ENCODE data around the gene PARD3. TPM values are rescaled to one million over a fixed set of nuclear protein-coding genes. Genes with fewer than 3 reads are reported as not detected.
A peak's percentile ranks its signal among the peaks of the same experiment; 100 is the strongest.

The PARD3 gene
- polyA plus RNA-seq, 2 of the 4 experiments (the other 2 are of a cell fraction): 110 to 200 TPM

- CTCF ChIA-PET: interaction anchor here (0.7 kb wide), 1 partner anchor 118 kb away, joined by 3 read pairs; no protein-coding TSS in a partner anchor
- TF ChIP-seq RNF2 (IDR thresholded peaks at IDR 0.05; ENCODE audit: borderline replicate concordance, low read depth) (no peak), FOSL2 (IDR thresholded peaks at IDR 0.05) (peak; percentile 67; the same call in 1 of the 2 replicates), FOSL2 (CRISPR knock-in tag; IDR thresholded peaks at IDR 0.05) (peak; percentile 92), JUN (IDR thresholded peaks at IDR 0.05) (peak in 1 of 2 experiments; percentile 33; a peak in 1 of 5 replicates), KDM1A (IDR thresholded peaks at IDR 0.05; ENCODE audit: low read depth) (no peak), JUNB (IDR thresholded peaks at IDR 0.05) (0 out of 2 replicates have a peak, but pooled peaks have one; percentile 48), GATA3 (IDR thresholded peaks at IDR 0.05; ENCODE audit: borderline replicate concordance) (peak; percentile 83)
- Histone ChIP-seq H3K9me3 (no peaks in the 10 kb centered on the region), H3K4me1 (peaks cover 96% of the 10 kb centered on the region), H3K27ac (peak overlapping the region; percentile 76 to 92), H3K4me2 (peak overlapping the region; percentile 80), H3K4me3 (peak overlapping the region; percentile 38)
- POLR2A ChIA-PET: no interaction called here
- ATAC-seq (peak; percentile 40 to 65; a peak in 3 of 6 replicates), DNase-seq (ENCODE audit: low read depth in 1 of 2, low spot score in 1 of 2) (peak in 1 of 2 experiments; percentile 60), FAIRE-seq (peak; percentile 28)
- WGBS (ENCODE audit: missing lambda C conversion rate): 7% methylated on average over 3 of the region's 3 CpGs
Observed at GRCh38 chr10:34405611-34406462, 409.3 kb downstream of the PARD3 start.

- CTCF ChIA-PET: interaction anchor here (1.1 to 1.6 kb wide), 2 partner anchors 12 to 77 kb away, joined by 3 read pairs; no protein-coding TSS in a partner anchor
- no peaks in the 10 kb centered on the region for H3K9me3 ChIP-seq
Observed at GRCh38 chr10:34403512-34403911, 411.6 kb downstream of the PARD3 start.

GRCh38 chr10:34400075-34400474 lies 415.0 kb downstream of the PARD3 start:
- ChIA-PET POLR2A (no interaction called here), CTCF (interaction anchor here (1.7 kb wide), 1 partner anchor 238 kb away, joined by 4 read pairs; no protein-coding TSS in a partner anchor)
- no peak for ATAC-seq
- Histone ChIP-seq H3K4me1 (peaks cover 74% of the 10 kb centered on the region), H3K4me3 (no peak overlapping the region), H3K4me2 (no peak overlapping the region), H3K9me3 (no peaks in the 10 kb centered on the region), H3K27ac (0 out of 6 replicates have a peak overlapping the region, but pooled peaks of 1 of the 2 experiments have one; percentile 11)
- DNase-seq (ENCODE audit: low read depth in 1 of 2, low spot score in 1 of 2): no peak
- 82% methylated on average over 3 of the region's 3 CpGs for WGBS (ENCODE audit: missing lambda C conversion rate)
- no peak for FAIRE-seq
- TF ChIP-seq PHF8 (IDR thresholded peaks at IDR 0.05; ENCODE audit: borderline replicate concordance, low read depth) (no peak), NR3C1 (IDR thresholded peaks at IDR 0.05) (no peak), FOSB (CRISPR knock-in tag; IDR thresholded peaks at IDR 0.05) (no peak), KDM1A (IDR thresholded peaks at IDR 0.05; ENCODE audit: low read depth) (no peak)

More at GRCh38 chr10:34403512-34403911, 411.6 kb downstream of the PARD3 start:
- TF ChIP-seq MAZ (IDR thresholded peaks at IDR 0.05; ENCODE audit: borderline replicate concordance, low read depth, low read length) (no peak), GATA3 (IDR thresholded peaks at IDR 0.05; ENCODE audit: borderline replicate concordance) (peak; percentile 46; the same call in 1 of the 2 replicates), MAX (IDR thresholded peaks at IDR 0.05) (peak; percentile 36; the same call in 1 of the 2 replicates)
- FAIRE-seq (no peak), DNase-seq (ENCODE audit: low read depth in 1 of 2, low spot score in 1 of 2) (peak in 1 of 2 experiments; percentile 52), ATAC-seq (peak in 1 of 2 experiments; percentile 71; a peak in 3 of 6 replicates)
- peak overlapping the region; percentile 38 for H3K4me3 ChIP-seq
- peak overlapping the region; percentile 80 for H3K4me2 ChIP-seq
- POLR2A ChIA-PET: no interaction called here
- peak overlapping the region; percentile 76 to 82 for H3K27ac ChIP-seq
- 9% methylated on average over 4 of the region's 4 CpGs for WGBS (ENCODE audit: missing lambda C conversion rate)
- H3K4me1 ChIP-seq: peaks cover 85% of the 10 kb centered on the region

GRCh38 chr10:34399013-34399412 lies 416.1 kb downstream of the PARD3 start:
- TF ChIP-seq POLR2A (IDR thresholded peaks at IDR 0.05; ENCODE audit: low read length): no peak
- no peak for TF ChIP-seq NR3C1 (IDR thresholded peaks at IDR 0.05)
- no peak for TF ChIP-seq ELK1 (IDR thresholded peaks at IDR 0.05; ENCODE audit: low read depth, low read length)
- no peak for TF ChIP-seq MAX (IDR thresholded peaks at IDR 0.05)
- TF ChIP-seq EP300 (IDR thresholded peaks at IDR 0.05): no peak
- no peak for TF ChIP-seq ESRRA (IDR thresholded peaks at IDR 0.05; ENCODE audit: borderline replicate concordance, low read length)
- no peak for TF ChIP-seq JUN (IDR thresholded peaks at IDR 0.05)
- TF ChIP-seq USF2 (IDR thresholded peaks at IDR 0.05): no peak
- no peak for TF ChIP-seq EHMT2 (IDR thresholded peaks at IDR 0.05; ENCODE audit: low read depth)
- TF ChIP-seq PBX3 (IDR thresholded peaks at IDR 0.05): no peak
- no peak for TF ChIP-seq FOSL2 (IDR thresholded peaks at IDR 0.05)
- TF ChIP-seq FOSL2 (CRISPR knock-in tag; IDR thresholded peaks at IDR 0.05): no peak
- TF ChIP-seq HOXB5 (CRISPR knock-in tag; IDR thresholded peaks at IDR 0.05): no peak
- TF ChIP-seq KDM1A (IDR thresholded peaks at IDR 0.05; ENCODE audit: low read depth): no peak
- no peak for TF ChIP-seq HOXB13 (CRISPR knock-in tag; IDR thresholded peaks at IDR 0.05; ENCODE audit: low read depth)
- no peak for TF ChIP-seq CBX8 (IDR thresholded peaks at IDR 0.05)
- no peak for TF ChIP-seq PHF8 (IDR thresholded peaks at IDR 0.05; ENCODE audit: borderline replicate concordance, low read depth)
- TF ChIP-seq FOSB (CRISPR knock-in tag; IDR thresholded peaks at IDR 0.05): no peak
- no peak for TF ChIP-seq ATOH8 (CRISPR knock-in tag; IDR thresholded peaks at IDR 0.05; ENCODE audit: low read depth)
- peaks cover 66% of the 10 kb centered on the region for H3K4me1 ChIP-seq
- H3K27ac ChIP-seq: no peak overlapping the region
- FAIRE-seq: no peak
- no peak for DNase-seq (ENCODE audit: low read depth in 1 of 2, low spot score in 1 of 2)
- no peak overlapping the region for H3K4me2 ChIP-seq
- WGBS (ENCODE audit: missing lambda C conversion rate): 80% methylated on average over 7 of the region's 7 CpGs
- ATAC-seq: no peak
- ChIA-PET POLR2A (no interaction called here), CTCF (interaction anchor here (1.1 to 1.7 kb wide), 3 partner anchors 16 to 239 kb away, joined by 3 to 4 read pairs (median 3); no protein-coding TSS in a partner anchor)
- H3K4me3 ChIP-seq: no peak overlapping the region
- no peaks in the 10 kb centered on the region for H3K9me3 ChIP-seq

Data from A549 (cell line).